UCSD-AML1 (cell line): ENCODE data around the gene CMIP.

Experiments used
- DNase-seq: peaks from one replicate; lab custom pipeline; 2025; ENCODE audit not compliant: unreplicated experiment; lab: John Stamatoyannopoulos, UW

CMIP gene

GRCh38 chr16:81445966-81446906 lies 1.6 kb downstream of the CMIP start:
- no peak for DNase-seq

GRCh38 chr16:81446907-81447268 lies 2.3 kb downstream of the CMIP start:
- no peak for DNase-seq

GRCh38 chr16:81447383-81448101 lies 2.9 kb downstream of the CMIP start:
- DNase-seq: no peak

DNA sequence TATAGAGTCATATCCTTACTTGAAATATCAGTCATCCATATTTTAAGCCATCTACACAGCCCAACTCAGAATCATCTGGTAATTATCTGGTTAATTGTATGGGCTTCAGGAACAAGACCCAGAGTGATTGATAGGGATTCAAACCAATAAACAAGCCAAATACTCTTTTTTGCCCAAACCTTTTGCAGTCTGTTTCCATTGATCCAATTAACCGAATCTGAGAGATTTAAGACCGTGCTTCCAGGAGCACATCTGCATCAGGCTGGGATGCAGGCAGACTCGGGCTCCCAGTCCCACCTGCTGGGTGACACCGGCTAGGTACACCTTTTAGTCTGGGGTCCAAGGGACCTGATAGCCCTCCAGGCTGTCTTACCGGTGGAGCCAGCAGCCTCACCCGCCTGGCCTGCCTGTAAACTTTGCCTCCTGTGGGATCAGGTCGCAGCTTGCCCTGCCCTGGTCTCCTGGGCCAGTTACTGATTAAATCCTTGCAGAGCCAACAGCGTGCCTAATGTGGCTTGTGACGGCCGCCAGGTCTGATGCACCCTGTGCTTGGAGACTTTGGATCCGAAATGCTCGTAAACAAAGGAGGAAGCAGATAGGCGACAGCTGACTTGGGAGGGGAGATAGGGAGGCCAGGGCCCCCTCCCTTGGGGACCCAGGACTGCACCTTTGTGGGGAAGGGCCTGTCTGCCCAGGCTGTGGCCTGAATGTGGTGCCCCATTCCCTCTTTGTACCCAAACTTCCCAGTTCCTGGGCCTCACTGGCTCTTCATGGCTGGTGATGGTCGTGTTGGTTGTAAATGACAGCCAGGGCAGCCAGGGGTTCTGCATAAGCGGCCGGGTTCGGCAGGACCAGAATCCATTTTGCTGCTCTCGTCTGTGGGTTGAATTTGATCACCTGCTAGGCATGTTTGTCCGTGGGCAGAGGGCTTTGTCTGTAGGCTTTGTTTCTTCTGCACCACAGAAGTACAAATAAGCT lies 3.8 kb downstream of the CMIP start:
- DNase-seq: no peak

DNA sequence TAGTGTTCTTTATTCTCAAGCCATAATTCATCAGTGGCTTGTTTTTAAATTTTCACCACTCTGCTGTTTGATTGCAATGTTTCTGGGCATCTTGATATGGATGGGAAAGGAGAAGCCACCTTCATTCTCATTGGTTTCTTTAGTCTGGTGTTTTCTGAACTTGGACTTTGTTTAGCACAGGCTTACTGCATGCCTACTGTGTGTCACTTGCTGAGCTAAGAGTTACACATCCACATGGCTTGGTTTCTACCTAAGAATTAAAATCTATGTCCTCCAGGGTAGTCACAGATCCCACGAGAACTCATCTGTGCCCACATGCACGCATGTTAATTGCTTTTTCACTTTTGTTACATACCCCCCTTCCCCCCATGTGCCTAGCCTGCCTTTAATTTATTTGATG lies 4.6 kb downstream of the CMIP start:
- no peak for DNase-seq

DNA sequence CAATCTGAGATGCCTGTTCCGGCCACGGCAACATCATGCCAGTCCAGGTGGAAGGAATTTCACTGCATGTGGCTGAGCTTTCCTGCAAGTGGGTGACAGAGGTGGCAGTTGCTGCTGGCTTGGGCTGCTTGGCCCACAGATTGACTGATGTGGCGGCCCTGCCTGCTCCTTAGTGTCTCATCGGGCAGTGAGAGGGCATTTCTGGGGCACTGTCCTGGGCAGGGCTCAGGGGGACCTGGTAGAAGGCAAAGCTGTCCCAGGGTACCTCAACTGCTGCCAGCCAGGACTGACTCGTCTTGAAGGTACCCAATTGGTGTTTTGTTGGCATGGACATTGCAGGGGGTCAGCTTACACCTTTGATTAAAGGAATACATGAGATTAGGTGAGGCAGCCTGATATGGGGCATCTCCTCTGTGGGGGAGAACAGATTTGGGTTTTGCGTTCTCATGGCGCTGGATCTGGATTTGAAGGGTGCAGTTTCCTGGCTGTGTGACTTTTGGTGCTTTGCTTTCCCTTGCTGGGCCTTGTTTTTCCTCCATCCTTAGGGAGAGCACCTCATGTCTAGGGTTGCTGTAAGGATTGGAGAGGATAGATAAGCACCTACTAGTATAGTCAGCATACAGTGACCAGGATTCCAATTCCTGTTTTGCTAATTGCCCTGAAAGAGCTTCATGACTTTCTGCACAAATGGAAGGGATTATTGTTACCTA lies 5.4 kb downstream of the CMIP start:
- no peak for DNase-seq

DNA sequence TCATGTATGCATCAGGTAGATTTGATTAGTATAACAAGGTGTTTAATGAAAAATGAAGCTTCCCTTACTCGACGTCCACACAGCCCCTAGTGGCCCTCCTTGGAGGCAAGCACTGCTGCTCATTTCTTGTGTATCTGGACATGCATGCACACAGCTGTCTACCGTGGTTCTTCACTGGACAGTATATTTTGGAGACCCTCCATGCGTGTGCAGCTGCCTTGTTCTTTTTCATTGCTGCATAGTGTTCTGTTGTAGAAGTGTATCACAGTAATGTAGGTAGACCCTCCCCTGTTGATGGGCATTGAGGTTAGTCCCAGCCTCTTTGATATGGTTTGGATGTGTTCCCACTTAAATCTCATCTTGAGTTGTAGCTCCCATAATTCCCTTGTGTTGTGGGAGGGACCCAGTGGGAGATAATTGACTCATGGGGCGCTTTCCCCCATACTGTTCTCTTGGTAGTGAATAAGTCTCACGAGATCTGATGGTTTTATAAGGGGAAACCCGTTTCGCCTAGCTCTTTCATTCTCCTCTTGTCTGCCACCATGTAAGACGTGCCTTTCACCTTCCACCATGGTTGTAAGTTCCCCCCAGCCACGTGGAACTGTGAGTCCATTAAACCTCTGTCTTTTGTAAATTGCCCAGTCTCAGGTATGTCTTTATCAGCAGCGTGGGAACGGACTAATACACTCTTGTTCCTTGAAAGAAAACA lies 6.3 kb downstream of the CMIP start:
- DNase-seq: no peak

DNA sequence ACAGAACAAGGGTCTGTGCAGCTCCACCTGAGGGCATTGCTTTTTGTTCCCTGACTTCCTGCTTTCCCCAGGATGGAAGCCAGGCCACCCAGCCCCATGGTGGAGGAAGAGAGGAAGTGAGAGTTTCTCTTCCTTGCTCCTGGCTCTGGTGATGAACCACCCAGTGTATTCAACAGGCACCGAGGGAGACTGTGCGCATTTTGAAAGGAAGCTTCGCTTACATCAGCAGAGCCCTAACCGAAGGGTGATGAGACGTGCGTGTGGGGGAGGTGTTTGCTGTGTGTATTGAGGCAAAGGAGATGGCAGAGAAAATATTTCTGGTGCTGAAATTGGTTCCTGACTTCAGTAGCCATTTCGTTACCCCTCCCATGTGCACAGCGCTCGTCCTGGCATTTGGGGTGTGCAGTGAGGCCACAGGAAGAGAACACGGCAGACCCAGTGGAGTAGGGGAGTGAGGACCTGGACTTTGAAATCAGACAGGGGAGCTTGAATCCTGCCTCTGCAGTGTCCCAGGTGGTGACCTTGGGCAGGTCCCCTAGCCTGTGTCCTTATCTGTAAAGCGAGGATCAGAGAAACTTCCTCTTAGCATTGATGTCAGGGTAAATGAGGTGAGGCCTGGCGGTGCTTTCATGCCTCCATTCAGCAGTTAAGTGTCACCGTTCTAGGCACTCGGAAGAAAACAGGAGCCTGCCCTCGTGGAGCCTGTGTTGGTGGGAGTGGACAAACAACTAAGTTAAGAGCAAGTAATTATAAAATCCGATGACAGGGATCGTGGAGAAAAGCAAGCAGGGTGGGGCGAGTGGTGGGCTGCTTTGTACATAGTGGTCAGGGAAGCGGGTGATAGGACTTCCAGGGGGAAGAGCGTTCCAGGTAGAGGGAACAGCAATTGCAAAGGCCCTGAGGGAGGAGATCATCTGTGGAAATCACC lies 7.4 kb downstream of the CMIP start:
- no peak for DNase-seq

- no peak for DNase-seq
Measured at GRCh38 chr16:81453091-81453728, 8.6 kb downstream of the CMIP start.

GRCh38 chr16:81454044-81454443 lies 9.4 kb downstream of the CMIP start:
- DNase-seq: no peak

- DNase-seq: no peak
Measured at GRCh38 chr16:81455006-81455405, 10.4 kb downstream of the CMIP start.

- DNase-seq: no peak
Measured at GRCh38 chr16:81455720-81456494, 11.3 kb downstream of the CMIP start.

DNA sequence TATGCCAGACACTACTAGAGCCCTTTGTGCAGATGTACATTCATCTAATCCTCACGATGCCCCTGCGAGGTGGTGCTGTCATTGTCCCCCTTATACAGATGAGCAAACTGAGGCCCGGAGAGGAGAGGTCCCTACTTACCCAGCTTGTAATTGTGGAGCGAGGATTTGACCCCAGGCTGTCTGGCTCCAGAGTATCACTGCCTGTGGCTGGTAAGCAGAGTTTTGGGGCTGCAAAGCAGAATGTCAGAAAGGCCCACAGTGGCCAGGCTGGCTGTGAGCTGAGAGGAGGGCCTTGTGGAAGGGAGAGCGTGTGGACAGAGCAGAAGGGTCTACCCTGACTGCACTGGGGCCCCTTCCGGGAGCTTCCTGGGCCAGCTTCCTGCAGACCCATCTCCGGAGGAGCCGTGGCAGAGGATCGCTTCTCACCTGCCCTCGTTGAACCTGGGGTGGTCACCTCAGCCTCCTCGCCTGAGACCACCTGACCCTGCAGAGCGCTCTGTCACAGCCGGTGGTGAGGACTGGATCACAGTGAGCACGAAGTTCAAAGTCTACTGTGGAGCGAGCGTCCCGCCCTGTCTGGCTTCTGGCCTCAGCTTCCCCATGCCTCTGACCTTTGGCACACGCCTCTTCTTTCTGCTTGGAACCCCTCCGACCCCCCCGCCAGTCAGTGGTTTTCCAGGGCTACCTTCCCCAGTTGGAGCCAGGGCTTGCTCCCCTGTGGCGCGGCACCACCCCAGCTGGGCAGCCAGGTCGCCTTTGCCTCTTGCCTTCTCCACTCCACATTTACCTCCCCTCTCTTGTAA lies 12.1 kb downstream of the CMIP start:
- DNase-seq: no peak

DNA sequence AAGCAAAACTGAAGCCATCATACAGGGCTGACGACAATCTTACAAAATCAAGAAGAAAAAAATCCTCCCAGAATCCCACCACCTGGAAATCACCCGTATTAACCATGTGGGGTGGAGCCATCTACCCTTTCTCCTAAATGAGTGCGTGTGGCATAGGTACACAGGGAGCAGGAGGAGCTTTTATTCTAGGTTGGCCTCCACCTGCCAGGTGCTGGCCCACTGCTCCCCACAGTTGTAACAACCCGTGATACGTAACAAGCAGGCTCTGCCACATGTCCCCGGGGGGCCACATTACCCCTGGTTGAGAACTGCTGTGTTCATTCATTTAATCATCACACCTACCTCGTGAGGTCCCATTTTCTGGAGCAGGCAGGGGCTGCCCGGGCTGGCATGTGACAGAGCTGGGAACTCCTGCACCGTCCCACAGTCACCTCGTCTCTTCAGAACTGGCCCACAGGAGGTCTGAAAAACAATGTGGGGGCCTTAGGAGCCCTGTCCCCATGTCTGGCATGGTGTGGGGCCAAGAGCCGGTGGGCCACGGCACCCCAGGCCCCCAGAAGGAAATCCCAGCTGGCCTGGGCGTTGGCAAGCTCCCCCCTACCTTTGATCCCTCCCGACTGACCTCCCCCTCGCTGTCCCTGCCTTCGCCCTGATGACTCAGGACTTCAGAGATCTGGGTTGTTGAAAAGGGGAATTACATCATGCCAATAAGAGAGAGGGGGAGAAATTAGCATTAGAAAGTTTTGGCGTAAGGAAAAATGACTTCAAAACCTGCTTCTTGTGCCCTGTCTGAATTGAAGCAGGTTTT lies 12.9 kb downstream of the CMIP start:
- no peak for DNase-seq

GRCh38 chr16:81458149-81458669 lies 13.6 kb downstream of the CMIP start:
- DNase-seq: no peak
